HG02970 (cell line): ENCODE data around the gene HS6ST1.

ENCODE experiments used
- ATAC-seq: cut with Tn5 transposase; IDR thresholded peaks from one replicate; pipeline ENCODE4 v1.9.1; 2021; ENCODE audit warnings: mild to moderate bottlenecking, moderate library complexity, moderate number of reproducible peaks; ENCODE audit not compliant: unreplicated experiment, low FRiP score

The HS6ST1 gene

DNA sequence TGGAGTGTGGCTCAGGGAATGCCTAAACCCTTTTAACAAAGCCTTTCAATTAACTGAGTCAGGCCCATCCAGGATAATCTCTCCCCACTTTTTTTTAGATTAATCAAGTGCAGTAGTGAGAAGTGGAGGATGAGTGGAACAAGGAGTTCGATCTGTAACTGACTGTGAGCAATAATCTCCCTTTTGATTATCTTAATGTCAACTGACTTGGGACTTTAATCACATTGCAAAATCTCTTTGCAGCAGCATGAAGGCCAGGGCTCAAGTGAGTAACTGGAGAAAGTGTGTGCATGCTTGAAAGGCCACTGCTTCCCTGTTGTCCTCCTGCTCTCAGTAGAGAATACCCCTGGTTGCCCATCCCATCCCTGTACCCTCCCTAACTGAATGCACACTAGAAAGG lies 32.1 kb upstream of the HS6ST1 start:
- no peak for ATAC-seq

DNA sequence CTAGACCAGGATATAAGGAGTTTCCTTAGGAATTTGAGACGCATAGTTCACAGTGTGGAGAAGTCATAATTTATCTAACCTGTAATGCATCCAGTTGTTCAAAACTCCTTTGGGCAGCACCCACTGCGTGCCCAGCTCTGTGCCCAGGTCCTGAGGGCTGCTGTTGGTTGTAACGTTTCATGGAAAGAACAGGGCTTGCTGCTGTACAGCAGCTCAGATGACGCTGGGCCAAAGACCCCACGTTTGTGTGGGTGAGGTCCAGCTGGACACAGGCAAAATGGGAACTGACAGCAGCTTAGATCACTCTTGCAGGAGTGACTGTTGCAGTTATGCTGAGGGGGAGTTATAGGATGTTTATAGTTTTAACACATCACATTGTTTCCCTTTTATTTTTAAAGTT lies 30.0 kb upstream of the HS6ST1 start:
- ATAC-seq, result no peak

DNA sequence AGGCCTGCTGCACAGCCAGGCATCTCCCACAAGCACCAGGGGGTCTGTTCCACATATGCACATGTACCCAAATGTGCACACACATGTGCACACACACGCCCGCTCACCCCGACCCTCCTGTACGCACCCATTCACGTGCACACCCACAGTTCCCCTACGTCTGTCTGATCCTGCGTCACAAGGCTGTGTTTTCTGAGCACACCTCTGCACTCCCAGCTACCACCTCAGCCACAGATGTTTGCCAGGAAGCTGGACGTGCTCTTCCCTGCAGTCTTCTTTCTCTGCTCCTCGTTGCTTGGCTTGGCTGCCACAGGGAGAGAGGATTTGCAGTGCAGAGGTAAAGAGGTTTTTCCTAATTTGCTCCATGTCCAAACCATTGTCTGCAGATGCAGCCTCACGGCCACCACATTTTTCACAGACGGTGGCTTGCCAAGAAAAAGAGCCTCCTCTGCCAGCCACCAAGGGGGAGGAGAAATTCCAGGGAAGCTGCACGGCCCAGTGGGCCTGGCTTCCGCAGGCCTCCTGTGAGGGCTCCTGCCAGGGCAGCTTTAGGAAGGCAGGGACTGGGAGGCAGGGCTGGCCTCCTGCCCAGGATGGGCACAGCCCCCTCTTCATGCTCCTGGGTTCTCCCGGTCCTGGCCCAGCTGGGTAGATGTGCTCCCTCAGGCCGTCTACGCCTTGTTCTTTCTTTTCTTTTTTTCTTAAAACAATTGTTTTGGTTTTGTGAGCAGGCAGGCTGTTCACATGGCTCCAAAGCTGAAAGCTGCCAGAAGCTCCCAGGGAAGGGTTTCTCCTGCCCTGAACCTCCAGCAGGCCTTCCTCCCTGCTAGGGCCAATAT lies 29.3 kb upstream of the HS6ST1 start:
- no peak for ATAC-seq

- ATAC-seq, result no peak
Observed at GRCh38 chr2:128347171-128347558, 28.5 kb upstream of the HS6ST1 start.

DNA sequence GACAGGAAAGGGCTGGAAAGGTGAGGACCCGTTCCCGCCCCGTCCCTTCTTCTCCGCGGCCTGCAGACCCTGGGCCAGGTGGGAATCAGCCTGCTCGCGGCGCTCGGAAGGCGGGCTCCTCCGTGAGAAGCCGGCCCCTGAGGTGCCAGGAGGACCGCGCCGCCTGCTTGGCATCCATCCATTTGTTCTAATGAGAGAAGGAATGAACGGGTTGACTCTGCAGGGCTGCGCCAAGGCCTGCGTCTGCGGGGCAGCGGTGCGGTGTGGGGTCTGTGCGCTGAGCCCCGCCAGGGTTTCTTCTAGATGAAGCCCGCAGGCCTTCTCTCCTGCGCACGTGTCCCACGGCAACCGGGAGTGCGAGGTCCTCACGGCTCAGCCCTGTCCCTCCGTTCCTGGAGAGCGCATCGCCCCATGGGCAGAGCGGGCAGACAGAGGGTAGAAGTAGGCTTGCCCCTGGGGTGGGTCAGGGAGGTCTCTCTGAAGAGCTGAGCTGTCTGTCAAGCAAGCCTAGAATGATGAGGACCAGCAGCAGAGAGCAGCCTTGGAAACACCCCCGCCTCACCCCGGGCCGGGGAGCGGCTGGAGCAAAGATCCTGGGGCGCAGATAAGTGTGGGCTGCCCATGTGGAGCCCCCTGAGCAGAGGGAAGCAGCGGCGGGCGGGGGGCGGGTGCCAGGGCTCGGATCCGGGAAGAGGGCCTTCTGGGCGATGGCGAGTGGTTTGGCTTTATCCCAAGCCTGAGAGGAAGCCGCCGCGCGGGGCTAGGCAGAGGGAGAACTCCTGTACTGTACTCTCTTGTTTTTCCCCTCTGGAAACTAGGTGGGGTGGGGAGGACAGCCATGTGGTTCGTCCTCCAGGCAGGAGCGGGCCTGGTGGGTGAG lies 27.9 kb upstream of the HS6ST1 start:
- ATAC-seq, result no peak

GRCh38 chr2:128345436-128346165 lies 26.9 kb upstream of the HS6ST1 start:
- ATAC-seq, result no peak

DNA sequence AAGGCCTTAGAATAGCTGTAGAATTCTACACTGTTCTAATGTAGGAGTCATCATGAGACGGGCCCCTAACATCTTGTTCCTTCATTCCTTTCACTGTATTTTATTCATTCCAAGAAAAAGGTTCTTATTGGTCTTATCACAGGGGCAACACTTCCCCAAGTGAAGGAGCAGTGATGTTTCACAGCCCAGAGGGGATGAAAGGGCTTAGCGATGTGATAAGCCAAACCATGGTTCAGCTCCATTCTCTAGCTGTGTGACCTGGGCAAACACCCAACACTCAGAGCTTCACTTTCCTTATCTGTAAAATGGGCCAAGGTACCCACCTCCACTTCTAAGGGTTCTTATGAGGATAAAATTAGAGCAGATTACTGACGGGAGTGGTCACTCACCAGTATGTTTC lies 25.4 kb upstream of the HS6ST1 start:
- ATAC-seq, result no peak

GRCh38 chr2:128343459-128343858 lies 24.8 kb upstream of the HS6ST1 start:
- no peak for ATAC-seq

DNA sequence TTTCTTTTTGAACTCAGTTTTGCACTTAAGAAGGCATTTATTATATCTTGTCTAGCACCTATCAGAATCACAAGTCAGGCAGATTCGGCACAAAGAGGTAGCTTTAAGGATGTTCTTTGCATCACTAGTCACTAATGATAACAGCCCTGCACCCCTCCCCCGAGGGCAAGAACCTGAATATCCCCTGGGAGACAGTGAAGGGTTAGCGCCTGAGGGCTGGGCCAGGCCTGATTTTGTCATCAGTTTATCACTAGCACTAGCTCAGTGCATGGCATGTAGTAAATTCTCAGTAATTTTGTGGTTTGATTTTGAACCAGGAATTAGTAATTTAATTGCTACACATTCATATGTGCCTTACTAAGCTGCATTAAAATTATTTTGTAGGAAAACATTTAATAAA lies 23.9 kb upstream of the HS6ST1 start:
- no peak for ATAC-seq

DNA sequence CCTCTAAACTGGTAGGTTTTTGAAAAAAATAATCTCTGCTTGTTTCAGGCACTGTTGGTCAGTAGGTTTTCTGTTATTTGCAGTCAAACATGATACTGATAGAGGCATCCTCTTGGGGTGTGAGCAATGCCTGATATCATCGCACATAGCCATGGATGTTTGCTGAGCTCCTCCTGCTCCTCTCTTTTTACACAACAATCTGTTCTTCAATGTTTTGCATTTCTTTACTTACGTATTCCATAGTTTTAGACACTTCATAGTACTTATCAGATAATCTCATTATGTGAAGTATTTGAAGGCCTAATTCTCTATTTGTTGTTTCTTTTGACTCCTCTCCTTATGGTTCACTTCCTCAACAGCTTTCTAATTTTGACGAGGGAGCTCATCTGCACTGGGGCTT lies 23.0 kb upstream of the HS6ST1 start:
- ATAC-seq, result no peak

DNA sequence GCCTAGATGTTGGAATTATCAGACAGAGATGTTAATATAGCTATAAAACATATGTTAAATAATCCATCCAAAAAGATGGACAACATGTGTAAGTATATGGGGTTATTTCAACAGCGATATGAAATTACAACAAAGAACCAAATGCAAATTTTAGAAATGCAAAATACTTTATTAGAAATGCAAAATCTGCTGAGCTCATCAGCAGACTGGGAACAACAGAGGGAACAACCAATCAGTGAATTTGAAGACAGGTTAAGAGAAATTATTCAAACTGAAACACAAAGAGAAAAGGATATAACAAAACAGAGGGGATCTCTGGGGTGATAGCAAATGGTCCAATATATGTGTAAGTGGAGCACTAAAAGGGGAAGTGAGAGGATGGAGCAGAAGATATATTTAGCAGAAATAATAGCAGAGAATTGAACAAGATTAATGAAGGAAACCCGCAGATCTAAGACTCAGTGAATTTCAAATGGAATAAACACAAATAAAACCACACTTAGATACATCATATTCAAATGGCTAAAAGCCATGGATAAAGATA lies 13.5 kb upstream of the HS6ST1 start:
- no peak for ATAC-seq

DNA sequence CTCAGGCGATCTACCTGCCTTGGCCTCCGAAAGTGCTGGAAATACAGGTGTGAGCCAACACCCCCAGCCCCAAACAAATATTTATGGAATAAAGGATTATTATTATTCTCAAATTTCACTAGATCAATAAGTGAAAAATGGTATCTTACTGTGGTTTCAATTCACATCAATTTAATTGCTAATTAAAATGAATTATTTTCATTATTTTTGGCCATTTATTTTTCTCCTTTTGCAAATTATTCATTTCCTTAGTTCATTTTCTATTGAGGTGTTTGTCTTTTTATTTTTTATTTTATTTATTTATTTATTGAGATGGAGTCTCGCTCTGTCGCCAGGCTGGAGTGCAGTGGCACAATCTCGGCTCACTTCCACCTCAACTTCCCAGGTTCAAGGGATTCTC lies 11.9 kb upstream of the HS6ST1 start:
- ATAC-seq, result no peak

DNA sequence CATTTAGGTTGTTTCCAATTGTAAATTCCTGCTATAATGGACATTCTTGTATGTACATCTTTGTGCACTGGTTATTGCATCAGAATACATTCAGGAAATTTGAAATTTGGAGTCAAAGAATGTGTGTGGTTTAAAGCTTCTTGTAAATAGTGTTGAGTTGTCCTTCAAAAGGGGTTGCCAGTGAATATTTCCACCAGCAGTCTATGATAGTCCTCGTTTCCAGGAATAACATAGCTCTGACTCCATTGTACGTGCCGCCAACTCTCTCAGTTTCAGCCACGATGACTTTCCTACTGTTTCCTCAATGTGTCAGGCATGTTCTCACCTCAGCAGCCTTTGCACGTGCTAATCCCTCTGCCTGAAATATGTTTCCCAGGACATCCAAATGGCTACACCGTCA lies 10.9 kb upstream of the HS6ST1 start:
- no peak for ATAC-seq

GRCh38 chr2:128327180-128327964 lies 8.7 kb upstream of the HS6ST1 start:
- ATAC-seq, result no peak

DNA sequence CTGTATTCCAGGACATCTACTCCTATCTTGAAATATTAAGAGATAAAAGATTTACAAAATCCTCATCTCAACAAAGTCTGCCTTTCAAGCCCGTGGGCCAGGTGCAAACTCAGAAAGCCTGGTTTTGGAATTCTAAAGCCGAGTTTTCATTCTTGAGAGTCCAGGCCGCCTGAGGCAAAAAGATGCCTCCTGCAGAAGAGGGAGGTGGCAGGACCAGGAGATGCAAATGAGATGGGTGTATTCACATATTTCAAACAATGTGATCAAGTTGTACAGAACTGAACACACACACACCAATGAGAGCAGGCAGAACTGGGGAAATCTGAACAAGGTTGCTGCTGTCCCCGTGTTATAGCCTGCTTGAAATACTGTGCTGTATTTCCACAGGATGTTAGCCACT lies 7.7 kb upstream of the HS6ST1 start:
- ATAC-seq, result no peak

GRCh38 chr2:128325611-128326181 lies 7.0 kb upstream of the HS6ST1 start:
- no peak for ATAC-seq

GRCh38 chr2:128324897-128325410 lies 6.3 kb upstream of the HS6ST1 start:
- no peak for ATAC-seq

DNA sequence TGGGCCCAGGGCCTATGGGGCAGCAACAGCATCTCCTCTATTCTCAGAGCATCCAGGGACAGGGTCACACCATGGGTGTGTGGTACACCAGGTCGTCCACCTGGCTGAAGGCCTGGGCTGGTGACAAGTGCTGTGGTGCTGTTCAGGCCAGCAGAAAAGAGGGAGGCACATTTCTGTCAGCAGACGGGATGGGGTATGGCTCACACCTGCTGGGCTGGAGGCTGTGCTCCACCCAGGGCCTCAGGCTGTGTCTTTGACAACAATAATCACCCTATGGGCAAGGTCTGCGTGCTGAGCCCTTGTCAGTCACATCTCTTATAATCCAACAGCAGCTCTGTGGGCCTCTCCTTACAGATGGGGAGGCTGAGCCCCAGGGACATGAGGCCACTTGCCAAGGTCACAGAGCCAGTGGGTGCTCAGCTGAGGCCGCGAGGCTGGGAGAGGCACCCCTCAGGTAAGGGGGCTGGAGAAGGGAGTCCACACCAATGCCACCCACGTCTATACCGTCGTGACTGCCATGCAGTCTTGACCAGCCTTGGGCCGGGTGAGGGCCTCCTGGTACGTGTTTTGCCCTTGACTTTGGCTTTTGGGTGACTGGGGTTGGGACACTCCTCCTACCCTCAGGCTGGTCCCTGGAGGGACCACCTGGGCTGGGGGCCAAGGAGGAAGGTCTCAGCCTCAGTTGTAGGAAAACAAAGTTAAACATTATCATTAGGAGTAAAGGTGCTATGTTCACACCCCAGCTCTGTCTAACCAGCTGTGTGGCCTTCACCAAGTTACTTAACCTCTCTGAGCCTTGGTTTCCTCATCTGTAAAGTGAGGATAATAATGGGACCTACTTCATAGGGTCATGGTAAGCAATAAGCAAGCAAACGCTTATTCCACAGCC lies 5.6 kb upstream of the HS6ST1 start:
- ATAC-seq, result no peak

DNA sequence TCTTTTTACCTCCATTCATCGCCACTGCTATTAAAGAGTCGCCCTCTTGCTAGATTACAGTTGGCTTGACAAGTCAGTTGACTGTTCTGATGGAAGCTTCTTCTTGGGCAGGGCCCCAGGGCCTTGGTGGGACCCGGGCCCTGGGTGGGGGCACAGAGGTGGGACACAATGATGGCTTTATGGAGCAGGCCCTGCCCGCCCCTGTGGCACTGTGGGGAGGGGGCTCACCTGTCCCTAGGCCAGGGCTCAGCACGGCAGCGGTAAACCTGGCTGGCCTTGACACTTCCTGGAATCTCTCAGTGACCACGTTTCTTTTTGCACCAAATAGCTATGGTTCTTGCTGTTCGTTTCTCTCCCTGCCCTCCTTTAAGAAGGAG lies 4.9 kb upstream of the HS6ST1 start:
- no peak for ATAC-seq
